SW480 (cell line): ENCODE results near the gene IQCE.
"Not testable (repeated sequence)": the region's sequence is repeated elsewhere in the genome, so short reads cannot be mapped to it uniquely, and the experiment has no call there.

Experiments used
- DNase-seq: peaks from one replicate; pipeline ENCODE4 v3.0.0-alpha.2; 2016; ENCODE audit warnings: low spot score

Gene IQCE

GRCh38 chr7:2533566-2533965 lies 25.2 kb upstream of the IQCE start:
- DNase-seq: not testable (repeated sequence)

GRCh38 chr7:2534214-2534613 lies 24.6 kb upstream of the IQCE start:
- not testable (repeated sequence) for DNase-seq

- not testable (repeated sequence) for DNase-seq
These were observed 22.7 kb upstream of the IQCE start for GRCh38 chr7:2535872-2536627.

- no peak for DNase-seq
These were observed 20.6 kb upstream of the IQCE start for GRCh38 chr7:2537981-2538851.

GRCh38 chr7:2539031-2539911 lies 19.5 kb upstream of the IQCE start:
- no peak for DNase-seq

- no peak for DNase-seq
These were observed 18.6 kb upstream of the IQCE start for GRCh38 chr7:2540133-2540532.

- DNase-seq: no peak
These were observed 18.1 kb upstream of the IQCE start for GRCh38 chr7:2540641-2541051.

GRCh38 chr7:2541291-2542010 lies 17.3 kb upstream of the IQCE start:
- DNase-seq: no peak

- DNase-seq: no peak
These were observed 16.5 kb upstream of the IQCE start for GRCh38 chr7:2542011-2542915.

GRCh38 chr7:2542916-2543871 lies 15.6 kb upstream of the IQCE start:
- DNase-seq: no peak

GRCh38 chr7:2544541-2545188 lies 14.1 kb upstream of the IQCE start:
- no peak for DNase-seq

- DNase-seq: no peak
These were observed 12.9 kb upstream of the IQCE start for GRCh38 chr7:2545746-2546425.

- no peak for DNase-seq
These were observed 11.8 kb upstream of the IQCE start for GRCh38 chr7:2546776-2547586.

- DNase-seq: no peak
These were observed 7.4 kb upstream of the IQCE start for GRCh38 chr7:2551418-2551817.

- no peak for DNase-seq
These were observed 5.7 kb upstream of the IQCE start for GRCh38 chr7:2553108-2553507.

- DNase-seq: no peak
These were observed 4.8 kb upstream of the IQCE start for GRCh38 chr7:2553831-2554581.
